OCI-LY3 (cell line): ENCODE results near the gene POLR2L.

ENCODE experiments used
- CTCF ChIP-seq: fragments of 200-600, 300-600 bp; sonication (generic); IDR thresholded peaks from 2 replicates; pipeline ENCODE4 v1.5.1; 2014; ENCODE audit warnings: antibody characterized with exemption, low read length, low read depth
- EZH2phosphoT487 ChIP-seq: fragments of 200-600 bp; shearing (Covaris generic); IDR thresholded peaks from 2 replicates; pipeline ENCODE4 v1.6.1; 2018; ENCODE audit warnings: antibody characterized with exemption, mixed run types, low read depth

DNA sequence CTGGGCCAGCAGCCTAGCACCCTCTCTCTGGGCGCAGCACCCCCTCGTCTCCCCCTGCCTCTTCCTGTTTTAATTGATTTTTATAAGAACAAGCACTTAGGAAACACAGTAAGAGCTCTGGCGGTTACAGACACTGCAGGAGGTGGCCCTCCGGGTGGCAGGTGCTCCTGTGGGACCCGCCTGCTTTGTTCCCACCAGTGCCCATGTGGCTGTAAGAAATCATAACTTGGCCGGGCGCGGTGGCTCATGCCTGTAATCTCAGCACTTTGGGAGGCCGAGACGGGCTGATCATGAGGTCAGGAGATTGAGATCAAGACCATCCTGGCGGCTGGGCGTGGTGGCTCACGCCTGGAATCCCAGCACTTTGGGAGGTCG lies 18.8 kb upstream of the POLR2L start:
- TF ChIP-seq CTCF (no peak), EZH2phosphoT487 (no peak)
